ENCODE measurements around the gene RCSD1.
A peak's percentile ranks its signal among the peaks of the same experiment; 100 is the strongest.

Gene RCSD1

DNA sequence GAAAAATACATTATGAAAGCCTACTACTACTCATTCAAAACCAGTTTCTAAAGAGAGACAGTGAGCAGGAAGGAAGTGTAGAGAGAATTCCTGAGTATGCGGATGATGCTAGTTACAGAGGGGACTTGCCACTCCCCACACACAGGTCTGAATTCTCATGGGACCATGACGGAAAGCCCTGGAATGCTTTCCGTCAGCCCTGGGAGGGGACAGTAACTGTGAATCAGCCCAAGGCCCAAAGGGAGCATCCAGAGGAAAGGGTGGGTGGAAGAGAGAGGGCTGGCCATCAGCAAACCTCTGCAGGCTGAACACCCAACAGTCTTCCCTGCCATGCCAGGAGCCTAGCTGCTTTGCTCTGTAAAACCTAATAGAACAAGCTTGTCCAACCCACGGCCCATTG lies 36.4 kb downstream of the RCSD1 start:
- TF ChIP-seq, protein P1, sequence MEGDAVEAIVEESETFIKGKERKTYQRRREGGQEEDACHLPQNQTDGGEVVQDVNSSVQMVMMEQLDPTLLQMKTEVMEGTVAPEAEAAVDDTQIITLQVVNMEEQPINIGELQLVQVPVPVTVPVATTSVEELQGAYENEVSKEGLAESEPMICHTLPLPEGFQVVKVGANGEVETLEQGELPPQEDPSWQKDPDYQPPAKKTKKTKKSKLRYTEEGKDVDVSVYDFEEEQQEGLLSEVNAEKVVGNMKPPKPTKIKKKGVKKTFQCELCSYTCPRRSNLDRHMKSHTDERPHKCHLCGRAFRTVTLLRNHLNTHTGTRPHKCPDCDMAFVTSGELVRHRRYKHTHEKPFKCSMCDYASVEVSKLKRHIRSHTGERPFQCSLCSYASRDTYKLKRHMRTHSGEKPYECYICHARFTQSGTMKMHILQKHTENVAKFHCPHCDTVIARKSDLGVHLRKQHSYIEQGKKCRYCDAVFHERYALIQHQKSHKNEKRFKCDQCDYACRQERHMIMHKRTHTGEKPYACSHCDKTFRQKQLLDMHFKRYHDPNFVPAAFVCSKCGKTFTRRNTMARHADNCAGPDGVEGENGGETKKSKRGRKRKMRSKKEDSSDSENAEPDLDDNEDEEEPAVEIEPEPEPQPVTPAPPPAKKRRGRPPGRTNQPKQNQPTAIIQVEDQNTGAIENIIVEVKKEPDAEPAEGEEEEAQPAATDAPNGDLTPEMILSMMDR (IDR thresholded peaks at IDR 0.05; ENCODE audit: insufficient read depth, low read depth, low read length, missing control alignments): no peak
- H3K4me3 ChIP-seq (ENCODE audit: low read length): no peak overlapping the region
- peak; percentile 81 for DNase-seq (ENCODE audit: low read depth)

- DNase-seq (ENCODE audit: low read depth): no peak
- TF ChIP-seq, protein P1 (IDR thresholded peaks at IDR 0.05; ENCODE audit: insufficient read depth, low read depth, low read length, missing control alignments): no peak
- H3K4me3 ChIP-seq (ENCODE audit: low read length): no peak overlapping the region
Observed at GRCh38 chr1:167667536-167667935, 37.5 kb downstream of the RCSD1 start.

GRCh38 chr1:167668108-167668507 lies 38.1 kb downstream of the RCSD1 start:
- TF ChIP-seq, protein P1 (IDR thresholded peaks at IDR 0.05; ENCODE audit: insufficient read depth, low read depth, low read length, missing control alignments): no peak
- no peak for DNase-seq (ENCODE audit: low read depth)
- H3K4me3 ChIP-seq (ENCODE audit: low read length): no peak overlapping the region

- H3K4me3 ChIP-seq (ENCODE audit: low read length): no peak overlapping the region
- DNase-seq (ENCODE audit: low read depth): peak; percentile 11
- TF ChIP-seq, protein P1 (IDR thresholded peaks at IDR 0.05; ENCODE audit: insufficient read depth, low read depth, low read length, missing control alignments): no peak
Observed at GRCh38 chr1:167669209-167670124, 39.4 kb downstream of the RCSD1 start.

DNA sequence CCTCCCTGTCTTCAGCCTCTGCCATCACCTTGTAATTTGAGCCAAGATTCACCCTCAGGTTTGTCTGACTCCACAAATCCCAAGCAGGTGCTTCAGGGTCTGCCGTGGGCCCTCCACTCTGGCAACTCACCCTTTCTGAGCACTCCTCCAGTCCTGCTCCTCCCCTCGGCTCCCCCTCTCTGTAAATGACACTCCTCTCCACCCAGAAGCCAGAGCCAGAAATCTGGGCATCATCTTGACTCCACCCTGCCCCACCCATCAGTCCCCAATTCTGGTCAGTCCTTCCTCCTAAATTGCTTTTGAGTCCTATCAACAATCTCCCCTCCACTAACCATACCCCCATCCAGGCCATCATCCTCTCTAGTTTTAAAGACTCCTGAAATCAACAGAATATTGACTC lies 40.5 kb downstream of the RCSD1 start:
- no peak for DNase-seq (ENCODE audit: low read depth)
- H3K4me3 ChIP-seq (ENCODE audit: low read length): no peak overlapping the region
- TF ChIP-seq, protein P1 (IDR thresholded peaks at IDR 0.05; ENCODE audit: insufficient read depth, low read depth, low read length, missing control alignments): no peak

- no peak overlapping the region for H3K4me3 ChIP-seq (ENCODE audit: low read length)
- peak; percentile 73 for DNase-seq (ENCODE audit: low read depth)
- TF ChIP-seq, protein P1 (IDR thresholded peaks at IDR 0.05; ENCODE audit: insufficient read depth, low read depth, low read length, missing control alignments): no peak
Observed at GRCh38 chr1:167671727-167672511, 41.9 kb downstream of the RCSD1 start.
